ENCODE data around the gene KRTAP5-2.

GRCh38 chr11:1568441-1568911 lies 29.6 kb downstream of the KRTAP5-2 start:
- TF ChIP-seq CTCF (IDR thresholded peaks at IDR 0.05 in 8 of 11, conservative IDR thresholded peaks at IDR 0.05 in 3 of 11) (no peak), POLR2A (IDR thresholded peaks at IDR 0.05) (no peak)

Data from spleen (tissue), 7 donors.